ENCODE measurements around the gene ZFYVE27.

Gene ZFYVE27

GRCh38 chr10:97731346-97732051, 5.4 kb upstream of the ZFYVE27 start:
- H3K9me3 ChIP-seq (ENCODE audit: insufficient read depth, low read length): no peaks in the 10 kb centered on the region
- no peak overlapping the region for H3K9ac ChIP-seq (ENCODE audit: low read length)
- no peaks in the 10 kb centered on the region for H3K79me2 ChIP-seq (ENCODE audit: low read length)
- H3K4me1 ChIP-seq (ENCODE audit: low read length): peaks cover 5% of the 10 kb centered on the region; the same call in 1 of the 2 replicates
- H3K36me3 ChIP-seq (replicated peaks; ENCODE audit: low read depth, low read length): no peaks in the 10 kb centered on the region
- peak overlapping the region; percentile 24; the same call in 1 of the 2 replicates for H3K4me2 ChIP-seq (ENCODE audit: low read length)
- no peak overlapping the region for H3K4me3 ChIP-seq (ENCODE audit: low read length)
- H3K27ac ChIP-seq (ENCODE audit: low read length): no peak overlapping the region
- no peaks in the 10 kb centered on the region for H4K20me1 ChIP-seq (ENCODE audit: insufficient read depth, low read length)
- TF ChIP-seq EZH2phosphoT487 (IDR thresholded peaks at IDR 0.05; ENCODE audit: low read depth) (no peak), CTCF (IDR thresholded peaks at IDR 0.05; ENCODE audit: low read depth, low read length) (peak; percentile 68)
- H2AFZ ChIP-seq (ENCODE audit: low read depth, low read length): peak overlapping the region; percentile 33; the same call in 1 of the 2 replicates
- no peaks in the 10 kb centered on the region for H3K27me3 ChIP-seq (ENCODE audit: low read depth, low read length)

- H3K79me2 ChIP-seq (ENCODE audit: low read length): peaks cover under 1% of the 10 kb centered on the region; the same call in 1 of the 2 replicates
- H3K27me3 ChIP-seq (ENCODE audit: low read depth, low read length): no peaks in the 10 kb centered on the region
- H3K4me3 ChIP-seq (ENCODE audit: low read length): no peak overlapping the region
- peaks cover 9% of the 10 kb centered on the region; the same call in 1 of the 2 replicates for H3K4me1 ChIP-seq (ENCODE audit: low read length)
- no peaks in the 10 kb centered on the region for H3K36me3 ChIP-seq (replicated peaks; ENCODE audit: low read depth, low read length)
- no peaks in the 10 kb centered on the region for H4K20me1 ChIP-seq (ENCODE audit: insufficient read depth, low read length)
- H2AFZ ChIP-seq (ENCODE audit: low read depth, low read length): no peak overlapping the region
- H3K4me2 ChIP-seq (ENCODE audit: low read length): no peak overlapping the region
- H3K9me3 ChIP-seq (ENCODE audit: insufficient read depth, low read length): no peaks in the 10 kb centered on the region
- H3K27ac ChIP-seq (ENCODE audit: low read length): no peak overlapping the region
- no peak for TF ChIP-seq CTCF (IDR thresholded peaks at IDR 0.05; ENCODE audit: low read depth, low read length)
- TF ChIP-seq EZH2phosphoT487 (IDR thresholded peaks at IDR 0.05; ENCODE audit: low read depth): no peak
- no peak overlapping the region for H3K9ac ChIP-seq (ENCODE audit: low read length)
Observed at GRCh38 chr10:97732052-97732359, 4.9 kb upstream of the ZFYVE27 start.

GRCh38 chr10:97733256-97733655, 3.7 kb upstream of the ZFYVE27 start:
- H3K36me3 ChIP-seq (replicated peaks; ENCODE audit: low read depth, low read length): no peaks in the 10 kb centered on the region
- H2AFZ ChIP-seq (ENCODE audit: low read depth, low read length): no peak overlapping the region
- no peak overlapping the region for H3K4me3 ChIP-seq (ENCODE audit: low read length)
- no peak for TF ChIP-seq CTCF (IDR thresholded peaks at IDR 0.05; ENCODE audit: low read depth, low read length)
- TF ChIP-seq EZH2phosphoT487 (IDR thresholded peaks at IDR 0.05; ENCODE audit: low read depth): no peak
- no peak overlapping the region for H3K4me2 ChIP-seq (ENCODE audit: low read length)
- H3K4me1 ChIP-seq (ENCODE audit: low read length): peaks cover 14% of the 10 kb centered on the region
- no peak overlapping the region for H3K9ac ChIP-seq (ENCODE audit: low read length)
- H3K9me3 ChIP-seq (ENCODE audit: insufficient read depth, low read length): no peaks in the 10 kb centered on the region
- peaks cover 13% of the 10 kb centered on the region for H3K79me2 ChIP-seq (ENCODE audit: low read length)
- no peaks in the 10 kb centered on the region for H3K27me3 ChIP-seq (ENCODE audit: low read depth, low read length)
- 0 out of 2 replicates have a peak, but pooled peaks cover 4% of the 10 kb centered on the region for H4K20me1 ChIP-seq (ENCODE audit: insufficient read depth, low read length)
- no peak overlapping the region for H3K27ac ChIP-seq (ENCODE audit: low read length)

- no peak overlapping the region for H3K9ac ChIP-seq (ENCODE audit: low read length)
- peaks cover 16% of the 10 kb centered on the region for H3K4me1 ChIP-seq (ENCODE audit: low read length)
- no peak for TF ChIP-seq EZH2phosphoT487 (IDR thresholded peaks at IDR 0.05; ENCODE audit: low read depth)
- TF ChIP-seq CTCF (IDR thresholded peaks at IDR 0.05; ENCODE audit: low read depth, low read length): no peak
- no peak overlapping the region for H3K27ac ChIP-seq (ENCODE audit: low read length)
- H4K20me1 ChIP-seq (ENCODE audit: insufficient read depth, low read length): 0 out of 2 replicates have a peak, but pooled peaks cover 4% of the 10 kb centered on the region
- H3K27me3 ChIP-seq (ENCODE audit: low read depth, low read length): no peaks in the 10 kb centered on the region
- no peak overlapping the region for H3K4me3 ChIP-seq (ENCODE audit: low read length)
- no peaks in the 10 kb centered on the region for H3K36me3 ChIP-seq (replicated peaks; ENCODE audit: low read depth, low read length)
- peaks cover 18% of the 10 kb centered on the region for H3K79me2 ChIP-seq (ENCODE audit: low read length)
- no peak overlapping the region for H2AFZ ChIP-seq (ENCODE audit: low read depth, low read length)
- no peaks in the 10 kb centered on the region for H3K9me3 ChIP-seq (ENCODE audit: insufficient read depth, low read length)
- H3K4me2 ChIP-seq (ENCODE audit: low read length): no peak overlapping the region
Observed at GRCh38 chr10:97734021-97734420, 2.9 kb upstream of the ZFYVE27 start.
